ENCODE results near the gene CFAP99.

Gene CFAP99

GRCh38 chr4:2393353-2394270 is 25.1 kb upstream of the CFAP99 start:
- no peak for DNase-seq

- DNase-seq = no peak
These were observed 24.2 kb upstream of the CFAP99 start for GRCh38 chr4:2394528-2394927.

GRCh38 chr4:2395038-2395437 is 23.7 kb upstream of the CFAP99 start:
- DNase-seq = no peak

- no peak for DNase-seq
These were observed 23.2 kb upstream of the CFAP99 start for GRCh38 chr4:2395584-2395983.

GRCh38 chr4:2396781-2397368 is 21.9 kb upstream of the CFAP99 start:
- DNase-seq = no peak

- DNase-seq = no peak
These were observed 21.0 kb upstream of the CFAP99 start for GRCh38 chr4:2397596-2398379.

- DNase-seq = no peak
These were observed 19.5 kb upstream of the CFAP99 start for GRCh38 chr4:2399216-2399615.

GRCh38 chr4:2399631-2400190 is 19.0 kb upstream of the CFAP99 start:
- no peak for DNase-seq

GRCh38 chr4:2400841-2401609 is 17.7 kb upstream of the CFAP99 start:
- peak; percentile 40 for DNase-seq

- no peak for DNase-seq
These were observed 17.2 kb upstream of the CFAP99 start for GRCh38 chr4:2401610-2401983.

GRCh38 chr4:2402048-2402842 is 16.5 kb upstream of the CFAP99 start:
- DNase-seq = peak; percentile 31

- DNase-seq = no peak
These were observed 15.8 kb upstream of the CFAP99 start for GRCh38 chr4:2402941-2403340.

GRCh38 chr4:2406406-2406805 is 12.3 kb upstream of the CFAP99 start:
- DNase-seq = no peak

GRCh38 chr4:2406920-2407319 is 11.8 kb upstream of the CFAP99 start:
- DNase-seq = no peak

- no peak for DNase-seq
These were observed 10.8 kb upstream of the CFAP99 start for GRCh38 chr4:2407991-2408342.

- peak; percentile 25 for DNase-seq
These were observed 10.3 kb upstream of the CFAP99 start for GRCh38 chr4:2408401-2408958.

- no peak for DNase-seq
These were observed 9.8 kb upstream of the CFAP99 start for GRCh38 chr4:2408976-2409375.

GRCh38 chr4:2409381-2409783 is 9.4 kb upstream of the CFAP99 start:
- no peak for DNase-seq

- peak; percentile 47 for DNase-seq
These were observed 6.8 kb upstream of the CFAP99 start for GRCh38 chr4:2411786-2412510.

- peak; percentile 89 for DNase-seq
These were observed 6.2 kb upstream of the CFAP99 start for GRCh38 chr4:2412534-2412884.
